Superior temporal gyrus (tissue), 1 donor: ENCODE results near the gene TAS2R38.
"Not testable (repeated sequence)": the region's sequence is repeated elsewhere in the genome, so short reads cannot be mapped to it uniquely, and the experiment has no call there.

ENCODE experiments used
- DNase-seq: peaks from one replicate; pipeline ENCODE4 v3.0.0-alpha.2; 2016; ENCODE audit errors: extremely low spot score

Gene TAS2R38

DNA sequence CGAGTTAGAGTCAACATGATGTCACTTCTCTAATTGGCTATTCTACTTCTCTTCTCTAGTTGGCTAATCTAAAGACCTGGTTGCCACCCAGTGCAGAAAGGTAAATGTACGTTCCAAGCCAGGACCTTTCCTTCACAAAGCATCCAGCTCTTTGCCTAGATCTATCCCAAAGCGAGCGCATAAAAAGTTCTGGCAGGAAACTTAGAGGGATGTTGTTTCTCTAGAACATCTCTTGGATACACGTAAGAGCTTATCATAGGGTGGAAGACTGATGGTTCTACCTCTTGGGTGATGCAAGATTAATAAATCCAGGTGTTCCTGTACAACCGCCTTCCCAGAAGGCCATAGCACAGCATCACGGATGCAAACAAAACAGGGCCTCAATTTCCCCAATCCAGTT, at the start of gene TAS2R38:
Gene TAS2R38 (minus strand): TSS at position 101 of the 400 bp plus-strand sequence. CDS start 84 bp downstream, at position 17.
- no peak for DNase-seq

DNA sequence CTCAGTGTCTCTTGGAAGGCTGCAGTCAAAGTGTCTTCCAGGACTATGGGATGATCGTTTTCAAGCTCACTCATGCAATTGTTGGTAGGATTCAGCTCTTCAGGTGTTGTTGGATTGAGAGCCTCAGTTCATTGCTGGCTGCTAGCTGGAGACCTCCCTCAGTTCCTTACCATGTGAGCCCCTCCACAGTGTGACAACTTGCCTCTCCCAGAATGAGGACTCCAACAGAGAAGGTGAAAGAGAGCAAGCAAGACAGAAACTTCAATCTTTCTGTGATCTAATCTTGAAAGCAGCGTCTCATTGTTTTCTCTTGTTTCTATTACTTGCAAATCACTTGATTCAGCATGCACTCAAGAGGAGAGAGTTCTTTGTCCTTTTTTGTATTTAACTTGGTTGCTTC, 44.6 kb upstream of the TAS2R38 start:
- no peak for DNase-seq

DNA sequence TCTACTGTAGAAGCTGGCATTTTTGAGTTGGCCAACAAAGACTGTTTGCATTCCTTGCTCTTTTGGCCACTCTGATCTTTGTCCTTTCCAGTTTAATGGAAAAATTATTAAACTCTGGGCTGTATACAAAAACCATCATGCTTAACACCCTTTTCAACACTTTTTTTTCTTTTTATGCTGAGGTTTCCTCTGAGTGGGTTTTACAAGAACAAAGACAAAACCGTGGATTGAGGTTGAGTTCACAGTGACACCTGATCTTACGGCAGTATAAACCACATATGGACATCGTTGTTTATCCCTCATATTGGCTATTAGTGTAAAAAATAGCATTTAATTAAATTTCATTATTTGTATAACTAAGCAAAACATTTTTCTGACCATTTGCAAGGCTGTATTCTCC, 43.9 kb upstream of the TAS2R38 start:
- DNase-seq, result no peak

DNA sequence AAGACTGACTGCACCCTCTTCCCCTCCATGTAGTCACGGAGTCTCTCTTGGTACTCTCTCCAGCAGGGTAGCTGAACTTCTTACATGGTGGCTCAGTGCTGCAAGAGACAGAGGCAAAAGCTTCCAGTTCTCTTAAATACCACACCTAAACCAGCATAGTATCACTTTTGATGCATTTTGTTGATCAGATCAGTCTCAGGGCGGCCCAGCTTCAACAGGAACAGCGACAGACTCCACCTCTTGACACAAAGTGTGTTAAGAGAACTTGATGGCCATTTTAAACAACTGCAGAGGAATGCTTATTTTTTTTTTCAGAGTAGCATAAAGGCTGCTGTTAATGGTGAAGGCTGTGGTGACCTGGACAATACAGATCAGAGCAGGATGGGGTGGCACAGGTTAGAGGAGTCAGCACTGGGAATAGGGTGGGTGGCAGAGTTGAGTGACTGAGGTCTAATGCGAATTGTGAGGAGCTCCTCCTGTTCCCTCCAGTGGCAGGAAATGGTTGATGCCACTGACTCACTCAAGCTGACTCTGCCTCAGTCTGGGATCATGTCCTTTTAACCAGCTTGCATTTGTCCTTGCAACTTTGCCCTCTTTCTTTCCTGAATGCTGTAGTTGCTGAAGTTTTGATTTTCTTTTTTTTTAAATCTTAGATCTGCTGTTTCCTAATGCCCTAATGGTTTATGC, 39.4 kb upstream of the TAS2R38 start:
- DNase-seq, result no peak

DNA sequence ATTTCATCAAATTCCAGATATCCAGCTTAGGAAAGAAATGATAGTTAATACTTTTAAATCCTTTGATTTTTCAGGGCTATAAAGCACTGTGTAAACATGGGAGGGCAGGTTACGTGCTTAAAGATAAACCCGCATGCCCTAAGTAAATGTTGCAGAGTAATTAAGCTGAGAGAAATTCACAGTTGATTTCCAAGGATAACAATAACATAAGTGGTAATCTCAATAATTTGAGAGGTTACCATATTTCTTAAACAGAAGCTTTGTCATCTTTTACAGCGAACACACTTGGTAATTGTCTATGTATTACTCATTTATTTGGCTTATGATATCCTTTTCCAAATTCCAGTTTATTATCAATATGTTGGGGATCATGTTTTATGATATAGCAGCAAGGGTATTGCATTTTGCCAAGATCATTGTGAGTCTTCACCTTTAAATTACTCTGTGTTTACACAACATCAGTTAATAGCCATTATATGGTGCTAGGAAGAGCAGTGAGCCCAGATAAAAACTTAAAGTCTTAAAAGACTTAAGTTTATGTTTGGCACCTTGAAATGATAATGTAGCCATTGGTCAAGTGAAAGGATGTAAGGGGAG, 37.5 kb upstream of the TAS2R38 start:
- DNase-seq, result no peak

DNA sequence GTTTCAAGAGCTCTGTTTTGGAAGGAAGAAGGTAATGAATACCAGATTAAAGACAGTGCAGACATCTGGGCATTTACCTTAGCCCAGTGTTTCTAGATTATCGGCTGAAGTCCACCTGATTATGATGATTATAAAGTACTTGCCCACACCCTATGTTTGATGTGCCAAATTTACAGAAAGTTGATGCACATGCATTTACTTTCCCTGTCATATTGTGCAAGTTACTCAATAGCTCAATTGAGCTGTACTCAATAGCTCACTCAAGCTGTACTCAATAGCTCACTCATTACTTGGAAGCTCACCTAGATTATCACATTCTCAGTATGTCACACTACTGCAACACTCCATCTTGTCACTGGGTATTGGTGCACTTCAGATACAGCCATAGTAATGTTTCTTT, 35.6 kb upstream of the TAS2R38 start:
- no peak for DNase-seq

DNA sequence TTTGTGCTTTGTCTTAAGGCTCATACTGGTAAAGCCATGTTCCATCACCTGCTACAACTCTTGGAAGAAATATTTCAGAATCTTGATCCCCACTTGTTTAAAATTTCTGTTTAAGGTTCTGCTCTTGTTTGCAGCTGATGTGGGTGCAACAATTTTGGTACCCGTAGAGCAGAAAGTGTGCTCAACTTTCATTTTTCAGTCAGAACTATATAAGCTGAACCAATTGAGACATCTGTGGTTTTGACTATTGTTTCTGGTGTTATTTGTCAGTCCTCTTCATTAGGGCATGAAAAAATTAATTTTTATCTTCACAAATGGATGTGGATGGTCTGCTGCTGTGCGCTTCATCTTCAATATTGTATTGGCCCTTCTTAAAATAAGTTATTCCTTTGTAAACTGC, 33.0 kb upstream of the TAS2R38 start:
- DNase-seq, result no peak

DNA sequence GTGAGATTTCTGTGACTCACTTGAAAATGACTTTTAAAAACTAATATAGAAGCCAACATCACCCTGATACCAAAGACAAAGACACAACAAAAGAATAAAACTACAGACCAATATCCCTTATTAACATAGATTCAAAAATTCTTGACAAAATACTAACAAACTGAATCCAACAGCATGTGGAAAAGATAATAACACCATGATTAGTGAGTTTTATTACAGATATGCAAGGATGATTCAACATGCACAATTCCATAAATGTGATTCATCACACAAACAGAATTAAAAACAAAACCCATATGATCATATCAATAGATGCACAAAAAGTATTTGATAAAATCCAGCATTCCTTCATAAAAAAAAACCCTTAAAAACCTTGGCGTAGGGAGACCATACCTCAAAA, 28.6 kb upstream of the TAS2R38 start:
- DNase-seq, result no peak

DNA sequence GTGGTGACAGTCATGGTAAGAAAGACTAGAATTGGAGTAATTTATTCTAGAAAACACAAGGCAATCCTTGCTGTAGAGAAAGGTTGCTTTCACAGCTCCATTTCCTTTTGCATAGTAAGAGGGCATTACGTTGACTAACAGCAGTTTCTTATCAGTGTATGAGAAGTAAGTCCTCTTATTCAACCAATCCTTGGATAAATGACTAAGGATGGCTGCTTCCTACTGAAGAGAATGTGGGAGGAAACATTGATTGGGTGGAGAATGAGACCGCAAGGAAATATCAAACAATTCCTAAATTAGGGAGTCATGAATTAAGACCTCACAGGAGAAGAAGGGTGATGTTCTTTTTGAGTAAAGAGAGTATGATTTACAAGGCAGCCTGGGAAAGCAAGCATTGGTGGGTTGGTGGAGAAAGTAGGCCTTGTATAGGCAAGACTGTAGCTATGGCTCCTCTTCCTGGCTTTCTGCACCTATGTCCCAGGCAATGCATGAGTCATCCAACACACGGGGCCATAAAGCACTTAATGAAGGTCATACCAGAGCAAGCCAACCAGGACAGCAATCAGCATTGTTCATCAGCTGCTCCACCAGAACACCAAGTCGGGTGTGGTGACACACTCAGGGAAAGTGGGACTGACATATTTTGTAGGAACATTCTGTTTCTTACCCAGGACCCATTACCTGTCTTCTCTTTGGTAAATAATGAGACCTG, 27.7 kb upstream of the TAS2R38 start:
- no peak for DNase-seq

DNA sequence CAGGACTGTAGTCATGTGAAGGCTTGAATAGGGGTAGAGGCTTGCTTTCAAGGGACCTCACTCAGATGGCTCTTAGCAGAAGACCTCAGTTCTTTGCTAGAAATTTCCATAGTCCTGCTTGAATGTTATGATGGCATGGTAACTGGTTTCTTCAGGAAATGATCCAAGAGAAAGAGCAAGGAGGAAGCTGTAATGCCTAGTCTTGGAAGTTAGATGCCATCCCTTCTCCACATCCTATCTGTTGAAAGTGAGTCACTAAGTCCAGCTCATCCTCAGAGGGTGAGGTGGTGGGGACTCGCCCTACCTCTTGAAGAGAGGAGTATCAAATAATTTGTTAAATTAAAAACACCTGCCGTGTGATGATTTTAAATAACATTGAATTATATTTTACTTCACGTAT, 26.7 kb upstream of the TAS2R38 start:
- DNase-seq, result no peak

DNA sequence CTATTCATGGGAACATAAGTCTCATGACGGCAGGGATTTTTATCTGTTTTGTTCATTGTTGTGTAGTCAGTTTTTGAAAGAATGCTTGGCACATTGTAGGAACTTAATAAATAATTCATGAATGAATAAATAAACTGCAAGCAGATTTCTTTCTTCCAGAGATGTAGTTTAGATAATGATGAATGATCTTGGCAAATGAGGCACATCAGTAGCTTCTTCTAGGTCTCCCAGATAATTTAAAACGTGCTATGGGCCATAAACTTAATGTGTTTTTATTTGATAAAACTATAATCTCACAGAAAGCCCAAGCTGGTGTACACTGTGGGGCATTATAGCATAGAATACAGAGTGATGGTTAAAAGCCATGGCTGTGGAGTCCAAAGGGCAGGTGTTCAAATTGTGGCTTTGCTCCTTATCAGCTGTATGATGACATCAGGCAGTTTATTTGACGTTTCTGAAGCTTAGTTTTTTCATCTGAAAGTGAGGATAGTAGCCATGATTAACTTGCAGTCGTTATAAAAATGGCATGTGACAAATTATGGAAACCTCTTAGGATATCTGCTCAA, 25.6 kb upstream of the TAS2R38 start:
- DNase-seq, result no peak

DNA sequence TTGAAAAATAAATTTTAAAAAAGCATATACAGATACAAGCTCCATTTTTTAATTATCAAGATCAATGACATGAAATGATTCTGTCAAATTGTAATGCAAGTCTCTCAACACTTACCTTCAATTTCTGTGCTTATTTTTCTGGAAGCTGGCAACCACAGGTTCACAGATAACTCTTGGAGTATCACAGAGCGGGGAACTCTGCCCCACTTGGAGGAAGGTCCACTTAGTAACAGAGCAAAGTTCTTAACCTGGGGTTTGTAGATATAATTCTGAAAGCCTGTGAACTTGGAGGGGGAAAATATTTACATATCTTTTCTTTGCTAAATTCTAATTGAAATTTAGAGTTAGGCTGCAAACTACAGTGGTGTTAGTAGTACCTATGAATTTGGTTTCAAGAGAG, 19.8 kb upstream of the TAS2R38 start:
- DNase-seq, result no peak

DNA sequence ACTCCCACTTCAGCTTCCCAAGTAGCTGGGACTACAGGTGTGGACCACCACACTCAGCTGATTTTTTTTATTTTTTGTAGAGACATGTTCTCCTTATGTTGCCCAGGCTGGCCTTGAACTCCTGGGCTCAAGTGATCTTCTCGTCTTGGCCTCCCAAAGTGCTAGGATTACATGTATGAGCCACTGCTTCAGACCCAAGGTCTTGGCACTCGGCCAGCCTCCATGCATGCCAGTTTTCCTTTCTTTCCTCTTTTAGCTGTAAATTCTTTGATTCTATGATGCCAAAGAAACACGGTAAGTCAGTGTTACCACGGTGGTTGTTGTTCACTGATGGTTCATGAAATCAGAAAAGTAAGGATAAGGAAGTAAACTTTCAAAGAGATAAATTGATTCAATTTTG, 19.1 kb upstream of the TAS2R38 start:
- DNase-seq, result no peak

DNA sequence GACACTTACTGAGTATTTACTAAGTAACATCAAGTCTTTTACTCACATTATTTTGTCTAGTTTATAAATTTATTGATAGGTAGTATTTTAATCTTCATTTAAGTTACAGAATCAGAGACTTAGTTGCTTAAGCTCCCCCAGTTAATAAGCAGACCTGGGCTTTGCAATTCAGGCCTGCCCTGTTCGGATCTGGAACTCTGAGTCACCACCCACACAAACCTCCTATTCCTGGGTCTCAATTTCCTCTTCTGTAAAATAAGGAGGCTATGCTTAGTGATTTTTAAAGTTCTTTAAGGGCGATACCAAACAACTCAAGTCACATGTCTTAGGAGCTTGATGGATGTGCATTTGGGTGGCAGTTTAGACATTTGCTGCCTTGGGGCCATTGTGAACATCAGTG, 18.6 kb upstream of the TAS2R38 start:
- DNase-seq, result no peak

DNA sequence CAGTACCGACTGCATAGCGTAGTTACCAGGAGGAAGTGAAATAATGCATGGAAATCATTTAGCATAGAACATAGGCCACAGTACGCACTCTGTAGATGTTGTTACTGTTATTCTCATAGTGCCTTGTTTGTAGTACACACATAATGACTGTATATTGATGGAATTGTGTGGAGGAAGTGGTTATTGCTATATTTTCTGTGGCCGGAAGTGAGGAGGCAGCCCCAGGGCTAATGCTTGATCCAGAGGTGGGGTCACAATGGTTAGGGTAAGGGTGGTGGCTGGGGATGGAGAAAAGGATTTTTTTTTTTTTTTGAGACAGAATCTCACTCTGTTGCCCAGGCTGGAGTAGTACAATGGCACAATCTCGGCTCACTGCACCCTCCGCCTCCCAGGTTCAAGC, 17.6 kb upstream of the TAS2R38 start:
- DNase-seq, result no peak

DNA sequence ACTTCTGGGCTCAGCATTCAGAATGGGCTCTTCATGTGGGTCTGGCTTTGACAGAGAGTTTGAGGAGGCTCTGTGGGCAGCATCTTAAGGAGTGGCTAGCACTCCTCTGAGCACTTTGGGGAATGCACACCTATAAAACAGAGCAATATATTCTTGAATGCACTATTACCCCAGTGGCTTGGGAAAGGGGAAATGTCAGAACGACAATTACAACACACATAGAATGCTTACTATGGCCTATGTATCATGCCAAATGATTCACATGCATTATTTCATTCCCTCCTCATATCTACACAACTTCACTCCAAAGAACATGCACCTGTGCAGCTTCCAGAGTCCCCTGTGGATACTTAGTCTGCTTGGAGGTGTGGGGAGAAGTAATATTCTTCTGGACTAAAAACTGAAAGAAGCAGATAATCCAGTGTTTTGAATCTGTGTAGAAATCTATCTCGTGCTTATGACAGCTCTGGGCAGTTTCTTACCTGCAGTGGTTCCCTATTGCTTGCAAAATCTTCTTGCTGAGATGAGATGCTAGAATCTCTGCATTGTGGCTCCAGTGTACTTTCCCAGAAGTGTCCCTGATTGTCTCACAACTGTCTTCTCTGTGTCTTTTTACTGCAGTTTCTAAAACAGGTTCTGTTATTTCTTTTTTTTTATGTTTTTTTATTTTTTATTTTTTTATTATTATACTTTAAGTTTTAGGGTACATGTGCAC, 16.6 kb upstream of the TAS2R38 start:
- DNase-seq, result no peak

DNA sequence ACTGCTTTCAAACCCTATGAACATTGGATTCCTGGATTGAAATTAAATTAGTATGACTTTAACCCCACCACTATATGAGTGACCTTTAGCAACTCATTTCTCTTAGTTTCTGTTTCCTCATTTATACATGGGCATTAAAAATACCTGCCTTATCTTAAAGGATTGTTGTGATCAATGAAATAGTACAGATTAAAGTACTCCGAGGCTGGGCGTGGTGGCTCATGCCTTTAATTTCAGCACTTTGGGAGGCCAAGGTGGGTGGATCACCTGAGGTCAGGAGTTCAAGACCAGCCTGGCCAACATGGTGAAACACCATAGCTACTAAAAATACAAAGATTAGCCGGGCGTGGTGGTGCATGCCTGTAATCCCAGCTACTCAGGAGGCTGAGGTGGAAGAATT, 14.2 kb upstream of the TAS2R38 start:
- DNase-seq, result not testable (repeated sequence)

DNA sequence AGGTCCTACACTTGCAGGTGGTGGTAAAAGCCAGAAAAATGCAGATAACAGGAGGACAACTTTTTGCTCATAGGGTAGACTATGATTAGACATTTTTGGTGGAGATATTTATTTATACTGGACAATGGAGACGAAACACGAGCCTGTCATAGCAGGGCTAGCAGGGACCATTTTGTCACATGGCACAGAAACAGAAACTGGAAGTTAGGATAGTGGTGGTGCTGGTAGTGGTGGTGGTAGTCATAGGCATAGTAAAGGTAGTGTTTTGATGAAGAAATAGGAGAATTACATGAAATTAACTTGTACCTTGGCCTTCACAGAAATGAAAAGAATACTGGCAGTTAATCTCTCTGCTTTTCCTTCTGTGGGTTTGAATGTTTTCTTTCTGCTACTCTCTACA, 13.3 kb upstream of the TAS2R38 start:
- DNase-seq, result no peak

DNA sequence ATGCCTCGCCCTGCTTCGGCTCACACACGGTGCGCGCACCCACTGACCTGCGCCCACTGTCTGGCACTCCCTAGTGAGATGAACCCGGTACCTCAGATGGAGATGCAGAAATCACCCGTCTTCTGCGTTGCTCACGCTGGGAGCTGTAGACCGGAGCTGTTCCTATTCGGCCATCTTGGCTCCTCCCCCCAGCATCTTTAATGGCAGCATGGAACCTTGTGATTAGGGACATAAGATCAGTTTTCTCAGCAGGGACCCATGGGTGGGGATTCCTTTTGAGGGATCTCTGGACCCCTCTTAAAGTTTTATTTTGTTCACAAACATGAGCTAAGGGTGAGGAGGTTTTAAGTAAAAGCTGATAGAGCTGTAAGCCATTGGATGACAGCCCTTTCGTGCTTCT, 12.4 kb upstream of the TAS2R38 start:
- not testable (repeated sequence) for DNase-seq

DNA sequence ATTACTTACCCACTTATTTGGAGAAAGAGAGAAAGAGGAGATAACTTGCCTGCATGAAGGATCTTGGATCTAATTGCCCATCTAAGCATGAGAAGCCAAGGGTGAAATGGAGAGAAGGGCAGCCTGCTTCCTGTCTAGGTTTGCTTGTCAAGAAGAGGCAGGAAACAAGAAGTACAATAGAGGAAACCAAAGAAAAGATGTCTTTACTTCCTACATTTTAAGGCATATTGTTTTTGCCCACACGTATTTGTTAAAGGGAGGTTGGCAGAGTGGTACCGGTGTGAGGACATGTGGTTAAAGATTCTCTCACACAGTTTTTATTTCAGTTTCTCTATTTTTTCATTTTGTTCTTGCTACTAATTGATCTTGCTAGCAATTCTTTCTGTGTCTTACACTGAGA, 6.0 kb upstream of the TAS2R38 start:
- no peak for DNase-seq

DNA sequence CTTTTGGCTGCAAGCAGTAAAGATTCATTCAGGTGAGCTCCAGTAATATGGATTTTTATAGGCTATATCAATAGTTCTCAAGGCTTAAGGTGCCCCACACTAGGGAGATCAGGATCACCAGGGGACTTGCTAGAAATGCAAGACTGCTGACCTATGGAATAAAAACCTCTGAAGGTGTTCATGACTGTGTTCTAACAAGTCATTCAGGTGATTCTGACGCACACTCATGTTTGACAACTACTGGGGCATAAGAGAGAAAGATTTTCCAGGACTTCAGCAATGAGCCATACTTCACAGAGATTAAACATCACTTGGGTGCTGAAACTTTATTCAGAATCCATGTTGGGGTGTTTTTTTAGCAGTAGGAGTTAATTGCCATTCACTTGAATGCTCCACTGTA, 4.8 kb upstream of the TAS2R38 start:
- no peak for DNase-seq

DNA sequence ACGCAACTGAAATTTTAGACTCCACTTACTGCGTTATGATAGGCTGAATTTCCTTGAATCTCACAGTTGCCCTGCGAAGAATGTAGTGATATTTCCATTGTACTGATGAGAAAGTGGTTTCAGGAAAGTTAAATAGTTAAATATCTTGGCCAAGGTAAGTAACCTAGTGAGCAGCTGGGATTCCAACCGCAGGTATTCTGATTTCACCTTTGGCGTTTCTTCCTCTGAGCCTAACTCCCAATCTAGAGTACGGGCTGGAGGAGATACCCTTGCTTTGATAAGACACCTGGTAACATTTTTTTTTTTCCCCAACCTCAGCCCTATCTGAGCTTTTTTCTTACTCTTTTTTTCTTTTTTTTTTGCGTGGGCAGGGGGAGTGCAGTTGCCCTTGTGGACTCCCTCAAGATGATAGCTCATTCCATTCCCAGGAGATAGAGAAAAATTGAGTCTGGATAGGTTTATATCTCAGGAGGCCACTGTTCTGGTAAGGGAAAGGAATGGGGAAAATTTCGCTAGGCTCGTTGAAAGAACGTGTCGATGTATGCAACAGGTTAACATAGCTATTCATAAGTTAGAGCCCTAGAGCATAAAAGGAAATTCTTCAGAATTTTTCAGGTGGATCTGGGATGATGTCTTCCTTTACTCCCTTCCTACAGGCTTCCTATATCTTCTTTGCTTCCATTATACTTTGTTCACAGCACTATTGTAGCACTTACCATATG, 3.1 kb upstream of the TAS2R38 start:
- DNase-seq, result no peak
